Stimulated activated CD8-positive, alpha-beta memory T cell treated with anti-CD3 and anti-CD28 coated beads, Interleukin-15, amount 100 ng/mL, for 4 hours (primary cell): ENCODE measurements around the gene OMP.

Experiments used
- DNase-seq, 2 donors: peaks; one replicate each; pipeline ENCODE4 v3.0.0-alpha.2; 2020; ENCODE audit warnings: low read depth in 2 of 2

Gene OMP

DNA sequence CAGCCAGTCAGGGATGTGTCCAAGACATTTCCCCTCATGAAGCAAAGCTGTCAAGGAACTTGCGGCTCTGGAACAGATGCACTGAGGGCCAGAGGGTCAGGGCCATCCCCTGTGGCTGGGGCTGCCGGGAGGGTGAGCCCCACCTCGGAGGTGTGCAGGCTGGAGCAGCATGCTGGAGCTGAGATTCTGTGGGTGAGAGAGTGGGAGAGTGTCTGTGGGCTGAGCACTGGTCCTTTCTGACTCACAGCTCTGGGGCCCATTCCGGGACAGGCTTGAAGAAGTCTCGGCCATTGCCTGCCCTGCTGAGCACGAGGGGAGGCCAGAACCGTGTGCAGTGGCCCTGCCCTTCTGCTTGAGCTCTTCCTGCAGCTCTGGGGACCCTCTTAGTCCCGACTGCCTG is 2.1 kb downstream of the OMP start:
- no peak for DNase-seq

- DNase-seq, result no peak
Measured at GRCh38 chr11:77106321-77106720, 3.7 kb downstream of the OMP start.

- no peak for DNase-seq
Measured at GRCh38 chr11:77106759-77107158, 4.1 kb downstream of the OMP start.

DNA sequence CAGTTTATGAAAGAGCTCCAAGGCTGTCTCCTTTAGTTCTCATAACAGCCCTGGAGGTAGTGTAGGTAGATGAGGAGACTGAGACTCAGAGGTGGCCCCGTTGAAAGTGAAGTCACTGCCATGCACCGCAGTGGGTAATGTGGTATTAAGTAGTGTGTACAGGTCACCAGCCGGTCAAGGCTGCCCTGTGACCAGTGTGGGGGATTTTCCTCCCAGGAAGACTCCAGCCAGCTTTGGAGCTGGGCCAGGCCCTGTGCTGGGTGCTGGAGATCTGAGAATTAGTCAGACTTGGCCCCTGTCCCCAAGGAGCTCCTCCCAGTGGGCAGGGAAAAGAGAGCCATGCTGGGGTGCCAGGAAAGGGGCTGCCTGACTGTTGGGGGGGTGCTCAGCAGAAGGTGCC is 5.3 kb downstream of the OMP start:
- DNase-seq, result no peak

DNA sequence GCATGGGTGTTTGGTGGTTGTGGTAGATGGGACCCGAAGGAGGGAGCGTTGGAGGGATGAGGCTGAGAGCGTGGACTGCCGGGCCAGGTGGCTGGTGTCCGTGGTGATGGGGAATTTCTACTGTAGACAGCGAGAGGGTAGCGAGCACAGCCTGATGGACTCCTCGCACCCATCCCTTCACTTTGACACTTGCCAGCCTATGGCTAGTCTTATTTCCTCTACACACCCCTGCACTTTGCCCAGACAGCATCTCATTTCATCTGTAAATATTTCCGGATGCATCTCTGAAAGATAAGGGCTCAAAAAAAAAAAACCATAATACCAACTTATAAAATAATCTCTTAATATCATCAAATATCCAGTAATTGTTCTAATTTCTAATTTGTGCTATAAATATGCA is 5.8 kb downstream of the OMP start:
- no peak for DNase-seq

DNA sequence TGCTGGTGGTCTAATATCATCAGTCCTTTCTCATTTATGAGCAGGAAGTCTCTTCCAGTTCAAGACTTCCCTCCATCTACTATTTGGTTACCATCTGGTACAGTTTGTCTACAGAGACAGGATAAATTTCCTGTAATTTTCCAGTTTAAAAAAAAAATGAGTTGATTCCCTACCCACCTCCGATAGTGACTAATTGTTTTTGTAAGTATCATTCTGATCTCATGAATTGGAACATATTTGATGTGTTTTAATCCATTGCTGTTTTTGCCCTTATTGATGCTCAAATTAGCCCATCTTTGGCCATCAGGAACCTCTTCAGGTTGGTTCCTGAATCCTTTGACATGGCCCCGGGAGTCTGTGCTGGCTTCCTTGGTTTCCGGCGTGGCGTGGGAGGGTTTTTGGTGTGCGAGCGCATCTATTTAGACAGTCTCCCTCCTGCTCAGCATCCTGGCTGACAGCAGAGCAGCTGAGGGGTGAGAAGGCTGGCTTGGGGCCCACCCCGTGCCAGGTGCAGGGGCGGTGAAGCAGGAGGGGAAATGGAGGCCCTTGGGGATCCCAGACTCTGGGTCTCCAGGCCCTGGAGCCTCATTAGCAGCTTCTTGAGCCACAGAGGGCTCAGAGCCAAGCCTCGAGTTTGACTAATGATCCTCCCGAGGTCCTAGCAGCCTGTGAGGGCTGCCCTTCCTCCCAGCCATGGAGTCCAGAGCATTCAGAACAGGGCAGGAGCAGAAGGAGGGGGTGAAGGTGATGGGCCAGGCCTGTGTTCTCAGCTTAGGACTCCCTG is 6.8 kb downstream of the OMP start:
- DNase-seq, result no peak

DNA sequence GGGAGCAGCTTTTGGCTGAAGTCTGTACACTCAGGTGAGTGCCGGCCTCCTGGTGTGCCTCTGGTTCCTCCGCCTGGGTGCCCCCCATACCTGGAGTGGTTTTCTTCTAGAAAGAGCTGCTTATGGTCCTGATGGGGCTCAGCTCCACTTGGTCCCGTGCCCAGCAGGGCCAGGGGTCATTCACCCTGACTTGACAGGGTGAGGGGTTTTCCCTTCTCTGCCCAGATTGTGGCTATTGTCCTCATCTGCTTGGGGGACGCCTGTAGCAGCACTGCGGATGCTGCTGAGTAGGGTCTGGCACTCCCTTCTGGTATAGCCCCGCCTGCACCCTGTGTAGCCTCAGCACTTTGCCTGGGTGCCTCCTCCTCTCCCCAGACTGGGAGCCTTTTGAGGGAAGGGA is 8.2 kb downstream of the OMP start:
- DNase-seq, result no peak

GRCh38 chr11:77111277-77111676 is 8.6 kb downstream of the OMP start:
- no peak for DNase-seq

DNA sequence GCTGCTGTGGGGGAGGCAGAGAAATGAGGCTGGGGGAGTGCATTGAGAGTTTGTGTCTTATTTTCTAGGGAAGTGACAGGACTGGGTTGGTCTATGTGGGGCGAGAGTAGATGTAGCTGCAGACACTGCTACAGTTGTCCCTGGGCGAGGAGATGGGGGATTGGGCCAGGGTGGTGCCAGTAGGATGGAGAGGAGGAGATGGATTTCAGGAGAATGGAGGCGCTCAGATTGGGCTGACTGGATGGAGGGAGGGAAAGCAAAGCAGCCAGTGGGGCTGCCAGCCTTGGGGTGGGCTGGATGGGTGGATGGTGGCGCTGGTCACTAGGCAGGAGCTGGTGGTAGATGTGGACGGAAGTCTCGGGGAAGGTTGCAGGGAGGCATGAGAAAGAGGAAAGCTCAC is 9.3 kb downstream of the OMP start:
- DNase-seq, result no peak

DNA sequence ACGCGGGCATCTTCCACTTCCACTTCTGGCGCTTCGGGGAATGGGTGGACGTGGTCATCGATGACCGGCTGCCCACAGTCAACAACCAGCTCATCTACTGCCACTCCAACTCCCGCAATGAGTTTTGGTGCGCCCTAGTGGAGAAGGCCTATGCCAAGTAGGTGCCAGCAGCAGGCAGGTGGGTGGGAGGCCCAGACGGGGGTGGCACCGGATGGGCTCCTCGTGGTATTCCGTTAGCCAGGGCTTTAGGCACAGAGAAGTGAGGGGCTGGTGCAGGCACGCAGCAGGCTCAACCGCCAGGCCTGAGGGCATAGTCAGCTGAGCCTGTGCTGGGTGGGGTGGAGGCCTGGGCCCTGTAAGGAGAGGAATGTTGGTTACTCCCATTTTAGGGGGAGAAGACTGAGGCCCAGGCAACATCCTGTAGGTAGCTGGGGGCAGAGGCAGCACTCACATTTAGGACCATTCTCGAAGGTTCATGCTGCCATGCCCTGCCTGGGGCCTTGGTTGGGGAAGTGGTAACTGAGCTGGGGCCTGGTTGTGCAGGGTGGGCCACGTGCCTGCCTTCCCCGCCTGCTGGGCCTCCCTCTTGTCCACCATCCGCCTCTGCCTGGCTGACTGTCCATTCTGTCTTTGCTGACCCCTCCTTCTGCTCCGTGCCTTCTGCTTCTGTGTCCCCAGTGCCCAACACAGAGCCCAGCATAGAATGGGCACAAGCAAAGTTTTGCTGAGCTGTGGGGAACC is 10.2 kb downstream of the OMP start:
- DNase-seq, result no peak

DNA sequence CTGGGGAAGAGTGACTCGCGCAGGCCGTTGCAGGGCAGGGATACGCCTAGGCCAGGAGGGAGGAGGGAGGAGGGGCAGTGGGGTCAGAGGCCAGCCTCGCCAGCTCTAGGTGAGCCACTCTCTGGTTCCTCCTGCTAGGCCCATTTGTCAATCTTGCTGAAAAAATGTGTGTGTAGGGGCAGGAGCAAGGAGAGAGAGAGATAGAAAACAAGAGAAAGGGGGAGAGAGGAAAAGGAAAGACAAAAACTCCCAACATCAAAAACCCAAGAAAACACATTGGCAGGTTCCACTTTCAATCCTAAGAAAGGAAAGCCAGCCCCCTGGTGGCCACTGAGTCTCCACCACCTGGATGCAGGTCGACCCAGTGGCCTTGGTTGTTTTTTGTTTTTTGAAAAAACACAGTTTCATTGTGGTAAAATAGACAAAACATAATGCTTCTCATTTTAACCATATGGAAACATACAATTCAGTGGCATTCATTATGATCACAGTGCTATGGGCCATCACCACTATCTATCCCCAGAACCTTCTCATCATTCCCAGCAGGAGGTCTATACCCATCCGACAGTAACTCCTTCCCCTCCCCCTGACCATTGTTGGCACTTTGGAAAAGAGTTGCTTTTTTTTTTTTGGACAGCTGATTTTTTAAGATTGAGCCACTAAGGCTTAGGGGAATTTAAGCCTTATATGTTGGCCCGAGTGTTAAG is 10.9 kb downstream of the OMP start:
- DNase-seq, result no peak

GRCh38 chr11:77114089-77114463 is 11.4 kb downstream of the OMP start:
- DNase-seq, result no peak

DNA sequence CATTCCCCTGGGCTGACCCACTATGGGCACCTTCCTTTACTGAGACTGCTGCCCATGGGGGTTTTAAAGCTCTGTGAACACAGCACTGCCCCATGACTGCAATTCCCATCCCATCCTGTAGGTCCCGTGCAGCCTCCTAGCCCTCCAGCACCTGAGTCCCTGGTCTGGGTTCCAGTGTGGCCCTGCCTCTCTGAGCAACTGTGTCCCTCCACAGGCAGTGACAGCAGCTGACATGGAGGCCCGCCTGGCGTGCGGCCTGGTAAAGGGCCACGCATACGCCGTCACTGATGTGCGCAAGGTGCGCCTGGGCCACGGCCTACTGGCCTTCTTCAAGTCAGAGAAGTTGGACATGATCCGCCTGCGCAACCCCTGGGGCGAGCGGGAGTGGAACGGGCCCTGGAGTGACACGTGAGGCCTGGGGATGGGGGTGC is 12.6 kb downstream of the OMP start:
- no peak for DNase-seq

DNA sequence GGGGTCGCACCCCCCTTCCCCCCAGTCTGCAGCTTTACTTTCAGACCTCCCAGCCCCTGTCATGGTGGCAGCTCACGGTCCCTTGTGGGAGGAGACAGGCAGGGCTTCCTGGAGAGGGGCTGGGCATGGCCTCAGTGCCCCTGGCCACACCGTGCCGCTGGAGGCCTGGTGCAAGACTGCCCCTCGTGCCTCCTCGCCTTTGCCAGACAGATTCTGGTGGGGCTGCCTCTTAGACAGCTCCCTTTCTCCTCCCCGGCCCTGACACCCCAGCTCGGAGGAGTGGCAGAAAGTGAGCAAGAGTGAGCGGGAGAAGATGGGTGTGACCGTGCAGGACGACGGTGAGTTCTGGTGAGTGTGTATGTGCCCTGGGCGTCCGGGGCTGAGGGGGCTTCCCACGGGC is 13.3 kb downstream of the OMP start:
- no peak for DNase-seq

DNA sequence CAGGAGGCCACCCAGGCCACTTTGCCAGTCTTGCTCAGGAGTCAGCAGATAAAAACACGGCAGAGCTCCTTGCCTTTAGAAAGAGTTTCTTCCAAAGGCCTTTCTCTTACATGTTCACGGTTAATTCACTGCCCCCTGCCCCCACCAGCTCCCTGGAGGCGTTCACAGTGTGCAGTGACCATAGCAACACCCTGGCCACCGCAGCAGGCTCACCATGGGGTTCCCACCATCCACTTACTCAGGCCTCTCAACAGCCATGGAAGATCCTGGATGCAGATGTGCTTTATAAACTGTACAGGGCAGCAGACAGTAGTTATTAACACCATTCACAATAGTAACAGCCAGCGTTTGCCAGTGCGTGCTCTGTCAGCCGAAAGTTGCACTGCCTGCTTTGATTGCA is 14.9 kb downstream of the OMP start:
- no peak for DNase-seq

DNA sequence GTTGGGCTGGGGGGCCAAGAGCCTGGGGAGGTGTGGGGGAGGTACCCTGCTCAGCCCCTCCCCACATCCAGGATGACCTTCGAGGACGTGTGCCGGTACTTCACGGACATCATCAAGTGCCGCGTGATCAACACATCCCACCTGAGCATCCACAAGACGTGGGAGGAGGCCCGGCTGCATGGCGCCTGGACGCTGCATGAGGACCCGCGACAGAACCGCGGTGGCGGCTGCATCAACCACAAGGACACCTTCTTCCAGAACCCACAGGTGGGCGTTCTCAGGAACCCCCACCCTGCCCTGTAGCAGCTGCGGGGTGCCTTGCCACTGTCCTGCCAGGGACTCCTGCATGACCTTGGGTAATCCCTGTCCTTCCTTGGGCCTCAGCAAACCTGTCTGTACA is 15.4 kb downstream of the OMP start:
- no peak for DNase-seq

DNA sequence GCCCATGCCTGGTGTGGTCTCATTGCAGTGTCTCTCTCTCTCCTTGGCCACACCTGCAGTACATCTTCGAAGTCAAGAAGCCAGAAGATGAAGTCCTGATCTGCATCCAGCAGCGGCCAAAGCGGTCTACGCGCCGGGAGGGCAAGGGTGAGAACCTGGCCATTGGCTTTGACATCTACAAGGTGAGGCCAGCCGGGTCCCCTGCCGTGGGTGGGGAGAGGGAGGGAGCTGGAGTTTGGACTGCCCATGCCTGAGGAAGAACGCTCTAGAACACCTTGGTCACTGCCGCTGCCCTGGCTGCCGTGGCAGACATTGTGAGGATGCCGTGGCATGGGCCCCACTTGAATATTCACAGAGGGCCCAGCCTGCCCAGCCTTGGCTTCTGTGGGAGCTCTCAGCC is 16.3 kb downstream of the OMP start:
- no peak for DNase-seq

- DNase-seq, result no peak
Measured at GRCh38 chr11:77119531-77119936, 16.9 kb downstream of the OMP start.

- DNase-seq, result no peak
Measured at GRCh38 chr11:77120571-77120970, 17.9 kb downstream of the OMP start.

DNA sequence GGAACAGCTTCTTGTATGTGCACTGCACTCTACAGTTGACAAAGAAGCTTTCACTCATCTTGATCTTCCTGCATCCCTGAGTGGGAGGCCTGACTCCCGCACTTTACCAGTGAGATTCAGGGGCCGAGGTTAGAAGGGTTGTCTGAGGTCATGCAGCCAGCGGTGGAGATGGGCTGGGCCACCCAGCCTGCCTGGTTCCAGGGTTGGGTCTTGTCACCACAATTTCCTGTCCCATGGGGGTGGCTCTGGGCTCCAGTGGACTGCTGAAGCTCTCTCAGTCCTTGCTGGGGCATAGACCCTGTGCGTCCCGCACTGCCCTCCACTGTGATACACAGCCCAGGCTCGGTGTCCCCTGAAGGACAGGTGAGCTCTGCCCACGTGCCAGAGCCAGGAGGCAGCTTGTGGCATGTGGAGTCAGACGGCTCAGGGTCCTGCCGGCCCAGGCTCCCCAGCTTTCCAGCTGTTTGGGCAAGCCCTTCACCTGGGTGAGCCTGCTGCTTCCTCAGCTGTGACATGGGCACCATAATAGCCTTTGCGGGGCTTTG is 18.5 kb downstream of the OMP start:
- DNase-seq, result no peak

GRCh38 chr11:77121876-77122575 is 19.4 kb downstream of the OMP start:
- no peak for DNase-seq
